ENCODE measurements around the gene ARIH2.

GRCh38 chr3:49023775-49024174 is 105.1 kb downstream of the ARIH2 start:
- no peak for TF ChIP-seq POLR2AphosphoS5 (IDR thresholded peaks at IDR 0.05; ENCODE audit: low read depth, low read length)
- TF ChIP-seq REST (IDR thresholded peaks at IDR 0.05; ENCODE audit: insufficient read depth in 1 of 2, low read depth in 2 of 2, low read length in 2 of 2) = no peak
- TF ChIP-seq TAF1 (IDR thresholded peaks at IDR 0.05; ENCODE audit: borderline replicate concordance, insufficient read depth, low read length) = no peak
